ENCODE data around the gene ZBTB5. TPM values are rescaled to one million over a fixed set of nuclear protein-coding genes. Genes with fewer than 3 reads are reported as not detected.

ZBTB5 gene
- total RNA-seq, 1 donor from 2014 or later, result 10.1 TPM

DNA sequence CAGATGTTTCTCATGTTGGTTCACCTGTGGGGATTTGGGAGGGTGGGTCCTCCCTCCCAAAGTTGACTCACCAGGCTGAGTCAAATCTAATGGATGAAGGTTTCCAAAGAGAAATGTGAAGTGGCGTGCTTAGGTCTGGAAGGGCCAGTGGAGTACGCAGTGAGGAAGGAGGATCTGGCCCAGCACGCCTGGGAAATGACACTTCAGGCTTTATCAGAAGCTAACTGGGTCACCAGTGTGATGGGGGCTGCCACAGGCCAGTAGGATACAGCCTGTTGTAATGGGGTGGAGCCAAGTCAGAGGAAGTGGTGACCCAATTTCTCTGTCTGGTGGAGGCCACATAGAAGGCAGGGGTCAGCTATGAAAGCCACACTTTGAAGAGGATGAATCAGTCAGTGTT, 38.5 kb upstream of the ZBTB5 start:
- no peak for TF ChIP-seq CTCF (IDR thresholded peaks at IDR 0.05)
- H3K9me3 ChIP-seq, result no peaks in the 10 kb centered on the region
- peak overlapping the region; percentile 17 for H3K27ac ChIP-seq
- no peak overlapping the region for H3K4me3 ChIP-seq
- intact Hi-C loops (cut with DNase I), result no loop called here
- ATAC-seq (peak; percentile 83), DNase-seq (no peak)
- H3K36me3 ChIP-seq, result peaks cover 52% of the 10 kb centered on the region
- H3K4me1 ChIP-seq, result no peaks in the 10 kb centered on the region
- no peaks in the 10 kb centered on the region for H3K27me3 ChIP-seq

DNA sequence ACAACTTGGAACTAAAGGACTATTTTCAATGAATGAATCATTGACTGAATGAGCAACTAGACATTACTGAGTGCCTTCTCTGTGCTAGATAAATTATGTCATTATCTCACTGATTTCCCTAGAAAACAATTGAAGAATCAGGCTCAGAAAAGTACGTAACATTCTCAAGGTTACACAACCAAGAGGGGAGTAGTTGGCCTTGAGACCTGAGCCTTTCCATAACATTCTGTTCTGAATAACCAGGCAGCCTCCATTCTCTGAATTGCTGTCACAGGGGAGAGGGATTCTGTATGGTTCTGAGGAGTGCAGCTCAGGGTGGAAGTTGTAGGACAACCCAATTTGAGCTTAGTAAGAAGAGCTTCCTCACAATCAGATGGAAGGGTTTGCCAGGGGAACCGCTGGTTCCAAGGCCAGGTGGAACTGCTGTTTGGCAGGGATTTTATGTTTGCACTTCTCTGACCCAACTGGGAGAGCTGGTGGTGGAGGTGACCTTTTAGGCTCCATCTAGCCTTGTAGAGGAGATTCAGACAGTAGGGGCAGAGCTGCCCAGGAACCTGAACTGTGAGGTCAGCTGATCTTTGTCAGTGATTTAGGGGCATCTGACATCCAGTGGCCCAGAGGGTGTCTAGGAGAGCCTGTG, 36.8 kb upstream of the ZBTB5 start:
- H3K4me1 ChIP-seq, result no peaks in the 10 kb centered on the region
- intact Hi-C loops (cut with DNase I), result no loop called here
- H3K4me3 ChIP-seq, result no peak overlapping the region
- H3K27ac ChIP-seq, result no peak overlapping the region
- H3K36me3 ChIP-seq, result peaks cover 69% of the 10 kb centered on the region
- no peak for ATAC-seq
- no peak for DNase-seq
- no peaks in the 10 kb centered on the region for H3K9me3 ChIP-seq
- H3K27me3 ChIP-seq, result no peaks in the 10 kb centered on the region
- no peak for TF ChIP-seq CTCF (IDR thresholded peaks at IDR 0.05)

DNA sequence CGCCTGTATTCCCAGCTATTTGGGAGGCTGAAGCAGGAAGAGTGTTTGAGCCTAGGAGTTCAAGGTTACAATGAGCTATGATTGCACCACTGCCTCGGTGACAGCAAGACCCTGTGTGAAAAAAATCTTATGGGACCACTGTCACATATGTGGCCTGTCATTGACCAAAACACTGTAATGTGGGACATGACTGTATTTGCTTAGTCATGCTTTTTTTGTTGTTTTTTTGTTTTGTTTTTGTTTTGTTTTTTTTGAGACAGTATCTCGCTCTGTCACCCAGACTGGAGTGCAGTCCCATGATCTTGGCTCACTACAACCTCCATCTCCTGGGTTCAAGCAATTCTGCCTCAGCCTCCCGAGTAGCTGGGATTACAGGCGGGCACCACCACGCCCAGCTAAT, 34.0 kb upstream of the ZBTB5 start:
- H3K27ac ChIP-seq, result no peak overlapping the region
- H3K9me3 ChIP-seq, result no peaks in the 10 kb centered on the region
- TF ChIP-seq CTCF (IDR thresholded peaks at IDR 0.05), result no peak
- H3K27me3 ChIP-seq, result no peaks in the 10 kb centered on the region
- intact Hi-C loops (cut with DNase I), result no loop called here
- no peak overlapping the region for H3K4me3 ChIP-seq
- DNase-seq, result no peak
- H3K4me1 ChIP-seq, result no peaks in the 10 kb centered on the region
- H3K36me3 ChIP-seq, result peaks cover 93% of the 10 kb centered on the region
- ATAC-seq, result no peak

DNA sequence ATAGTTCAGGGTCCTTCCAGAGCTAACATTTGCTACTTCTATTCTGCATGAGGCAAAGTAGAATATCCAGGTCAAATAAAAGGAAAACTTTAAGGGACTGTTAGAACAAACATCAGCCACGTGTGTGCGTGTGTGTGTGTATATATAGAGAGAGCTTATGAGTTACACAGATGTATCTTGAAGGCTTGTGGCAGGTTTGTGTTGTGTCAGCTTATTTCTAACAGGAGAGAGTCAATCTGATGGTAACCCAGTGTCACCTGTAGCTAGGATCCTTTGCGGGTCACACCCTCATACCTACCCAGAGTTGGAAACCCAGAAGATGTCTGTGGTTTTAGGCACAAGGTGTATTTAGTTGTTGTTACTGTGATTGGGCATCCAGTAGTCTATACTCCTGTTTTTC, 33.2 kb upstream of the ZBTB5 start:
- Histone ChIP-seq H3K4me3 (no peak overlapping the region), H3K27me3 (no peaks in the 10 kb centered on the region), H3K4me1 (no peaks in the 10 kb centered on the region), H3K9me3 (no peaks in the 10 kb centered on the region), H3K36me3 (peaks cover 93% of the 10 kb centered on the region), H3K27ac (no peak overlapping the region)
- no peak for TF ChIP-seq CTCF (IDR thresholded peaks at IDR 0.05)
- intact Hi-C loops (cut with DNase I), result no loop called here
- no peak for ATAC-seq
- DNase-seq, result no peak

GRCh38 chr9:37497320-37497719, 32.1 kb upstream of the ZBTB5 start:
- no peaks in the 10 kb centered on the region for H3K27me3 ChIP-seq
- DNase-seq (no peak), ATAC-seq (no peak)
- peaks cover 93% of the 10 kb centered on the region for H3K36me3 ChIP-seq
- intact Hi-C loops (cut with DNase I), result no loop called here
- H3K4me3 ChIP-seq, result no peak overlapping the region
- no peak overlapping the region for H3K27ac ChIP-seq
- no peaks in the 10 kb centered on the region for H3K4me1 ChIP-seq
- no peaks in the 10 kb centered on the region for H3K9me3 ChIP-seq
- TF ChIP-seq CTCF (IDR thresholded peaks at IDR 0.05), result no peak

DNA sequence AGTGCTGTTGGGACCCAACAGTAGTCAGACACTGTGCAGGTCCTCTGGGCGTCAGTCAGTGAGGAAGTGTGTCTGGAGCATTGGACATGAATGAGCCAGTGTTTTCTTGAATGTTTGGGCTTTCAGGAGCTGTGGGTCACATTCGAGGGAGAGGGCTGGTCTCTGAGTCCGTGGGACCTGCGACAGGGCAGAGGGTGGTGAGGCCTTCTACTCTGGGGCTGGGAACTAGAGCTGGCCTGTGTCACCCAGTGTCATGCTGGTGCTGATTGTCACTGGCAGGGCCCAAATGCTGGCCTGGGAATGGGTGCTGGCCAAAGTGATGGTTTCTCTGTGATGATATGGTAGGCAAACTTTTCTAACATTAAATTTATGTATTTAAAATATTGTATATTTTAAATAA, 30.8 kb upstream of the ZBTB5 start:
- Histone ChIP-seq H3K36me3 (peaks cover 93% of the 10 kb centered on the region), H3K27ac (no peak overlapping the region), H3K27me3 (no peaks in the 10 kb centered on the region), H3K4me1 (no peaks in the 10 kb centered on the region), H3K4me3 (no peak overlapping the region), H3K9me3 (no peaks in the 10 kb centered on the region)
- ATAC-seq, result no peak
- intact Hi-C loops (cut with DNase I), result no loop called here
- TF ChIP-seq CTCF (IDR thresholded peaks at IDR 0.05), result no peak
- DNase-seq, result no peak

Data from upper lobe of right lung (tissue), 1 donor.